Activated T-helper 1 cell treated with Interleukin-2 at 50 U/mL for 16 hours (primary cell): ENCODE results near the gene KIF22.
A peak's percentile ranks its signal among the peaks of the same experiment; 100 is the strongest.

ENCODE experiments used
- DNase-seq: peaks from one replicate; pipeline ENCODE4 v3.0.0-alpha.2; 2020; ENCODE audit warnings: low read depth

KIF22 gene

GRCh38 chr16:29841631-29842030, 51.1 kb downstream of the KIF22 start:
- DNase-seq, result no peak

- no peak for DNase-seq
Measured at GRCh38 chr16:29842732-29843346, 52.3 kb downstream of the KIF22 start.

- DNase-seq, result no peak
Measured at GRCh38 chr16:29843931-29844330, 53.4 kb downstream of the KIF22 start.

DNA sequence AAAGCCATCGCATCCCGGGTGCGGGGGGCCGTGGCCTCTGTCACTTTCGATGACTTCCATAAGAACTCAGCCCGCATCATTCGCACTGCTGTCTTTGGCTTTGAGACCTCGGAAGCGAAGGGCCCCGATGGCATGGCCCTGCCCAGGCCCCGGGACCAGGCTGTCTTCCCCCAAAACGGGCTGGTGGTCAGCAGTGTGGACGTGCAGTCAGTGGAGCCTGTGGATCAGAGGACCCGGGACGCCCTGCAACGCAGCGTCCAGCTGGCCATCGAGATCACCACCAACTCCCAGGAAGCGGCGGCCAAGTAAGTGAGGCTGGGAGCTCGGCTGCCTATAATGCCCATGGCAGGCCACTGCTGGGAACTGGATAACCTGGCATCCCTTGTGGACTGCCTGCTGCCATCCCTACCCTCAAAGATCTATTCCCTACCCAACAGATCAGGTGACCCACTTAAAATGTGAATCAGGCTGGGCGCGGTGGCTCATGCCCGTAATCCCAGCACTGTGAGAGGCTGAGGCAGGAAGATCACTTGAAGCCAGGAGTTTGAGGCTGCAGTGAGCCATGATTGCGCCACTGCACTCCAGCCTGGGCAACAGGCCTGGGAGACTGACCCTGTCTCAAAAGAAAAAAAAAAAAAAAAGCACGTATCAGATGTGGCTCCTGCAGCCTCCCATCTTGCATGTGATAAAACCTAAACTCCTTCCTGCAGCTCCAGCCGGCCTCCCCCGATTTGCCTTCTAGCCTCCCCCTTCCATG, 54.2 kb downstream of the KIF22 start:
- DNase-seq, result no peak

GRCh38 chr16:29845656-29846055, 55.1 kb downstream of the KIF22 start:
- DNase-seq, result no peak

GRCh38 chr16:29848420-29849297, 58.1 kb downstream of the KIF22 start:
- DNase-seq, result peak; percentile 70

GRCh38 chr16:29849505-29849904, 59.0 kb downstream of the KIF22 start:
- DNase-seq, result no peak

GRCh38 chr16:29850998-29851397, 60.4 kb downstream of the KIF22 start:
- no peak for DNase-seq

DNA sequence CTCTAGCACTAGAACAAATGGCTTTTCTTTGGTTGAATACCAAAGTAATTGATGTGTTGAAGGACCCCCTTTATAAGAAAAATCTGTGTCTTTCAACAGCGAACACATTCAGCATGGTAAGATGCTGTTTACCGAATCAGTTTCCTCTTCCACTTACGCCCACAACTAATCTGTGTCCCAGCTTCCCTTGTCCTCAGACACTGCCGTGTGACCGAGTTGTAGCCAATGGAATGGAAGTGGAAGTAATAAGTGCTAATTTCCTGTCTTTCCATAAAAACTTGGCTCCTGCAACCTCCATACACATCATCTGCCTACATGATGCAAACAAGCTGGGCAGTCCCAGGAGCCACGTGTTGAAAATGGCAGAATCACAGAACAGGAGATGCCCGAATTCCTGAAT, 62.1 kb downstream of the KIF22 start:
- DNase-seq, result no peak

DNA sequence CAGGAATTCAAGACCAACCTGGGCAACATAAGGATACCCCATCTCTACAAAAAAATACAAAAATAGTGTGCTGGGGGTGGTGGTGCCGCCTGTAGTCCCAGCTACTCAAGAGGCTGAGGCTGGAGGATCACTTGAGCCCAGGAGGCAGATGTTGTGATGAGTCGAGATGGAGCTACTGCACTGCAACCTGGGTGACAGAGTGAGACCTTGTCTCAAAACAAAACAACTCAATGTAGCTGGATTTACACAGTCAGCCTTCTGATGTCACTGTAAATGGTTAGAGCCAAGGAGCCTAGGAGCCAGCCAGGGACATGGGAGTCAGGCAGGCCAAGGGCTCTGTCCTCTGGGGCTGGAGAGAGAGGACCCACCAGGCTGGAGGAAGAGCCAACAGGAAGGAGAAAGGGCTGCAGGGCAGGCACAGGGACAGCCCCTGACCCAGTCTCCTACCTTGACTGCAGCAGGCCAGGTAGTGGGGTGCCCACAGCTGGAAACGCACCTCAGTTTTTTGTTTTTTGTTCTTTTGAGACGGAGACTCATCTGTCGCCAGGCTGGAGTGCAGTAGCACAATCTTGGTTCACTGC, 64.1 kb downstream of the KIF22 start:
- no peak for DNase-seq
